Measurements from ENCODE around the gene FYB1. TPM values are rescaled to one million over a fixed set of nuclear protein-coding genes. Genes with fewer than 3 reads are reported as not detected.
A peak's percentile ranks its signal among the peaks of the same experiment; 100 is the strongest.

The FYB1 gene
- total RNA-seq, 1 experiment from 2014 or later = not detected

- H3K4ac ChIP-seq (ENCODE audit: low read depth, low read length) = no peak overlapping the region
- H3K27ac ChIP-seq (ENCODE audit: insufficient read length, low read depth, low read length) = no peak overlapping the region
- WGBS (ENCODE audit: extremely low coverage, insufficient read length, low lambda C conversion rate) = no CpG with 5 or more reads among the region's 4 CpGs
- H3K27me3 Mint-ChIP-seq (ENCODE audit: low read depth) = no peaks in the 10 kb centered on the region
- no peaks in the 10 kb centered on the region for H3K9me3 ChIP-seq (ENCODE audit: control insufficient read depth, low read depth, low read length)
- TF ChIP-seq, protein P1, sequence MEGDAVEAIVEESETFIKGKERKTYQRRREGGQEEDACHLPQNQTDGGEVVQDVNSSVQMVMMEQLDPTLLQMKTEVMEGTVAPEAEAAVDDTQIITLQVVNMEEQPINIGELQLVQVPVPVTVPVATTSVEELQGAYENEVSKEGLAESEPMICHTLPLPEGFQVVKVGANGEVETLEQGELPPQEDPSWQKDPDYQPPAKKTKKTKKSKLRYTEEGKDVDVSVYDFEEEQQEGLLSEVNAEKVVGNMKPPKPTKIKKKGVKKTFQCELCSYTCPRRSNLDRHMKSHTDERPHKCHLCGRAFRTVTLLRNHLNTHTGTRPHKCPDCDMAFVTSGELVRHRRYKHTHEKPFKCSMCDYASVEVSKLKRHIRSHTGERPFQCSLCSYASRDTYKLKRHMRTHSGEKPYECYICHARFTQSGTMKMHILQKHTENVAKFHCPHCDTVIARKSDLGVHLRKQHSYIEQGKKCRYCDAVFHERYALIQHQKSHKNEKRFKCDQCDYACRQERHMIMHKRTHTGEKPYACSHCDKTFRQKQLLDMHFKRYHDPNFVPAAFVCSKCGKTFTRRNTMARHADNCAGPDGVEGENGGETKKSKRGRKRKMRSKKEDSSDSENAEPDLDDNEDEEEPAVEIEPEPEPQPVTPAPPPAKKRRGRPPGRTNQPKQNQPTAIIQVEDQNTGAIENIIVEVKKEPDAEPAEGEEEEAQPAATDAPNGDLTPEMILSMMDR (conservative IDR thresholded peaks at IDR 0.05) = no peak
- H2AK5ac ChIP-seq (ENCODE audit: insufficient read length, low read length) = no peak overlapping the region
- no peaks in the 10 kb centered on the region for H4K20me1 ChIP-seq (ENCODE audit: control insufficient read depth, insufficient read depth, insufficient read length)
- H3K4me1 Mint-ChIP-seq = no peaks in the 10 kb centered on the region
- no peak overlapping the region for H2BK12ac ChIP-seq (ENCODE audit: insufficient read length, low read depth, low read length)
- H3K14ac ChIP-seq (ENCODE audit: insufficient read depth, low read length) = no peak overlapping the region
- H3K9ac ChIP-seq (ENCODE audit: extremely low read depth, insufficient read length, low read length) = no peak overlapping the region
- no peak overlapping the region for H3K18ac ChIP-seq (ENCODE audit: insufficient read length, low read depth, low read length)
- peak overlapping the region in 1 of 3 experiments; percentile 78; a peak in 2 of 7 replicates for H3K27ac Mint-ChIP-seq
- DNase-seq = no peak
- no peaks in the 10 kb centered on the region for H3K23me2 ChIP-seq (ENCODE audit: insufficient read length, low read depth, low read length, poor library complexity, severe bottlenecking)
- no peaks in the 10 kb centered on the region for H3K27me3 ChIP-seq (ENCODE audit: insufficient read depth, low read length)
- H3T11ph ChIP-seq (ENCODE audit: low read length) = no peak overlapping the region
- H3K56ac ChIP-seq (ENCODE audit: insufficient read length, low read depth, low read length) = no peak overlapping the region
- H2BK120ac ChIP-seq (ENCODE audit: low read depth, low read length, poor library complexity, severe bottlenecking) = no peak overlapping the region
- peaks cover 0 to 2% (median 0%) of the 10 kb centered on the region in 3 experiments; a peak in 1 of 7 replicates for H3K36me3 Mint-ChIP-seq (ENCODE audit: insufficient read depth in 1 of 3, low read depth in 3 of 3)
- H3K4me3 Mint-ChIP-seq = no peak overlapping the region
- no peak overlapping the region for H2BK15ac ChIP-seq (ENCODE audit: low read depth, low read length)
- no peak overlapping the region for H2BK20ac ChIP-seq (ENCODE audit: low read depth, low read length, poor library complexity, severe bottlenecking)
- H3K4me1 ChIP-seq (ENCODE audit: insufficient read depth, low read length) = no peaks in the 10 kb centered on the region
- H4K91ac ChIP-seq (ENCODE audit: insufficient read length, low read depth, low read length) = no peak overlapping the region
- peaks cover 0 to 8% of the 10 kb centered on the region in 2 experiments; a peak in 1 of 5 replicates for H3K9me3 Mint-ChIP-seq
- H3K23ac ChIP-seq (ENCODE audit: insufficient read length, low read depth, low read length) = no peak overlapping the region
- H4K5ac ChIP-seq (ENCODE audit: insufficient read length, low read depth, low read length) = no peak overlapping the region
- no peak overlapping the region for H3K4me2 ChIP-seq (ENCODE audit: insufficient read depth, insufficient read length, low read length)
- H4K8ac ChIP-seq (replicated peaks; ENCODE audit: insufficient read length, low read depth, low read length) = no peak overlapping the region
- no peaks in the 10 kb centered on the region for H3K79me1 ChIP-seq (ENCODE audit: insufficient read depth, low read depth, low read length, poor library complexity, severe bottlenecking)
- H2AFZ ChIP-seq (ENCODE audit: low read length) = no peak overlapping the region
- H3K79me2 ChIP-seq (ENCODE audit: insufficient read depth, low read length) = no peaks in the 10 kb centered on the region
- H2BK5ac ChIP-seq (ENCODE audit: insufficient read length, low read length) = no peak overlapping the region
Measured at GRCh38 chr5:39092581-39093351, 126.6 kb downstream of the FYB1 start.

All from H9 (cell line).